ENCODE data around the gene CTNNA3.

CTNNA3 gene

DNA sequence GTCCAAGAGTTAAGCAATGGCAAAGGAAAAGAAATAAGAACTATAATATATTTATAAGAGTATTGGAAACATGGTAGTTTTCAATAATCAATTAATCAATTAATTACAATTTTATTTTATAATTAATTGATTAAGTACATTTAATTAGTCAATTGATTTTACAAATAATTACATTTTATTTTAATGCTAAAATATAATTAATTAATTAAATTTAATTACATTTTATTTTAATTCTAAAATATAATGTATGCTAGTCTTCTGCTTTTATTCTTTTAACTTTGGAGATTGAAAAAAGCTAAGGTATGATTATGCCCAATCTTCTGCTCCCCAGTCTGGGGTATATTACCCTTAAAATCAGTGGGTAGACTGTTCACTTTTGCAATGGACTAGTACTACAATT, 1456.9 kb downstream of the CTNNA3 start:
- no peak overlapping the region for H3K27ac Mint-ChIP-seq
- no peaks in the 10 kb centered on the region for H3K4me1 Mint-ChIP-seq
- H3K27me3 Mint-ChIP-seq: no peaks in the 10 kb centered on the region

DNA sequence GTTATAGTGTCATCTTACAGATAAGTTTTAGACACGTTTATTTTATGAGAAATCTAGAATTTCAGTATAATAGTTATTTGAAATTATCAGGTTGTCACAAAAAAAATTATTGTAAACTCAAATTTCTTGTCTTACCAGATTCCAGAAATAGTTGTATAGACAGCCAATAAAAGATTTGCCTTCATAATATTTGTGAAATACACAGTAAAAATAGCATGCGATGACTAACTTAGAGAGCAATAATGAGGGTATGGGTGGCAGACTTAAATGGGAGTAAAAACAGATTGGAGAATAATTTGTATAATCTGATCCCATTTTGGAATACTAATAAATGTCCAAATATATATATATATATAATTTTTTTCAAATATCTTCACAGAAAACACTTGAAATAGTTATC, 1457.7 kb downstream of the CTNNA3 start:
- H3K9me3 Mint-ChIP-seq: no peaks in the 10 kb centered on the region
- H3K4me1 Mint-ChIP-seq: no peaks in the 10 kb centered on the region
- H3K27me3 Mint-ChIP-seq: no peaks in the 10 kb centered on the region
- no peaks in the 10 kb centered on the region for H3K36me3 Mint-ChIP-seq
- no peak overlapping the region for H3K27ac Mint-ChIP-seq
- ATAC-seq (replicated peaks): no peak
- H3K4me3 Mint-ChIP-seq: no peak overlapping the region
- DNase-seq: no peak

More for the DNA sequence above, 1456.9 kb downstream of the CTNNA3 start:
- Mint-ChIP-seq H3K36me3 (no peaks in the 10 kb centered on the region), H3K9me3 (no peaks in the 10 kb centered on the region), H3K4me3 (no peak overlapping the region)
- DNase-seq (no peak), ATAC-seq (replicated peaks) (no peak)

DNA sequence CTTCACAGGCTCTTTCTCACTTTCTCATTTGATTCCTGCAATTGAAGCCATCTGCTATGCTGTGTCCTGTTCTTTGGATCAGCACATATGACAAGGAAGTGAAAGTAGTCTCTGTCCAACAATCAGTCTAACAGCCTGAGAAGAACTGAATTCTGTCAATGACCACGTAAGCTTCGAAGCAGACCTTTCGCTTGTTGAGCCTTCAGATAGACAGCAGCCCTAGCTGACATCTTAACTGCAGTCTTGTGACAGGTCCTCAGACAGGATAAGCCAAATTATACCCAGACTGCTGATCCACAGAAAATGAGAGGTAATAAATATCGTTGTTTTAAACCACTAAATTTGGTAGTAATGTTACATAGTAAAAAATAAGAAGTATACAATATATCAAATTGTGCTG, 1461.1 kb downstream of the CTNNA3 start:
- no peaks in the 10 kb centered on the region for H3K27me3 Mint-ChIP-seq
- no peaks in the 10 kb centered on the region for H3K36me3 Mint-ChIP-seq
- H3K4me3 Mint-ChIP-seq: no peak overlapping the region
- H3K9me3 Mint-ChIP-seq: peaks cover 8% of the 10 kb centered on the region in 2 donors
- ATAC-seq (replicated peaks) (no peak), DNase-seq (no peak)
- no peak overlapping the region for H3K27ac Mint-ChIP-seq
- H3K4me1 Mint-ChIP-seq: no peaks in the 10 kb centered on the region

GRCh38 chr10:66228887-66229286, 1467.1 kb downstream of the CTNNA3 start:
- Mint-ChIP-seq H3K36me3 (no peaks in the 10 kb centered on the region), H3K4me1 (no peaks in the 10 kb centered on the region), H3K9me3 (peaks cover 17 to 26% of the 10 kb centered on the region in 2 donors), H3K27me3 (no peaks in the 10 kb centered on the region), H3K4me3 (no peak overlapping the region), H3K27ac (no peak overlapping the region)
- ATAC-seq (replicated peaks) (no peak), DNase-seq (no peak)

DNA sequence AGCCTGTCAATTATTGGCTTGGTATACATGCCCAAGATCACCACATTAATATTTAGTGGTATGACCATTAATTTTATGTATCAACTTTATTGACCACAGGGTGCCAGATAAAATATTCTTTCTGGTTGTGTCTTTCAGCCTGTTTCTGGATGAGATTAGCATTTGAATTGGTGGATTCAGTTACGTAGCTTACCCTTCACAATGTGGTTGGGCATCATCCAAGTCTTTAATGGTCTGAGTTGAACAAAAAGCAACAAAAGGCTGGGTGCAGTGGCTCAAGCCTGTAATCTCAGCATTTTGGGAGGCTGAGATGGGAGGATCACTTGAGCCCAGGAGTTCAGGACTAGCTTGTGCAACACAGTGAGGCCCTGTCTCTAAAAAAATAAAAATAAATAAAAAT, 1472.3 kb downstream of the CTNNA3 start:
- DNase-seq: no peak

GRCh38 chr10:66222462-66223046, 1473.4 kb downstream of the CTNNA3 start:
- Mint-ChIP-seq H3K27me3 (no peaks in the 10 kb centered on the region), H3K4me3 (no peak overlapping the region), H3K9me3 (peaks cover 8 to 10% of the 10 kb centered on the region in 2 donors), H3K36me3 (no peaks in the 10 kb centered on the region), H3K4me1 (no peaks in the 10 kb centered on the region), H3K27ac (no peak overlapping the region)
- no peak for ATAC-seq (replicated peaks)
- DNase-seq: no peak

More for the DNA sequence above, 1472.3 kb downstream of the CTNNA3 start:
- H3K27ac Mint-ChIP-seq: no peak overlapping the region
- no peaks in the 10 kb centered on the region for H3K4me1 Mint-ChIP-seq
- ATAC-seq (replicated peaks): no peak
- H3K36me3 Mint-ChIP-seq: no peaks in the 10 kb centered on the region
- H3K9me3 Mint-ChIP-seq: peaks cover 8 to 9% of the 10 kb centered on the region in 2 donors
- H3K4me3 Mint-ChIP-seq: no peak overlapping the region
- no peaks in the 10 kb centered on the region for H3K27me3 Mint-ChIP-seq

- Mint-ChIP-seq H3K27me3 (no peaks in the 10 kb centered on the region), H3K4me1 (no peaks in the 10 kb centered on the region), H3K27ac (no peak overlapping the region), H3K36me3 (no peaks in the 10 kb centered on the region), H3K9me3 (peaks cover 7 to 10% of the 10 kb centered on the region in 2 donors), H3K4me3 (no peak overlapping the region)
- no peak for DNase-seq
- ATAC-seq (replicated peaks): no peak
These were observed 1476.9 kb downstream of the CTNNA3 start for GRCh38 chr10:66218981-66219587.

DNA sequence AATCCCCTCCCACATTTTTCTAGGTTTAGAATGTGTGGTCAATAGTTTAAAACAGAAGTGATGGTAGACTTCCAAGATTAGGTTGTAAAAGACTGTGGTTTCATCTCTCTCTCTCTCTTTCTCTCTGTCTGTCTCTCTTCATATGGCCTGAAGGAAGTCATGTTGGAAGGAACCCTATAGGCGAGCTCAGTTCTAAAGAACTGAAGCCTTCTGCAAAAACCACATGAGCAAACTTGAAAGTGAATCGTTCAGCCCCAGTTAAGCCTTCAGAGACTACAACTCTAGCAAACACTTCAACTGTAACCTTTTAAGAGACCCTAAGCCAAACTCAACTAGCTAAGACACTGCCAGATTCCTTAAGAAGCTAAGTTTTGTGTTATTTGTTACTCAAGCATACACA, 1477.7 kb downstream of the CTNNA3 start:
- Mint-ChIP-seq H3K27ac (no peak overlapping the region), H3K4me3 (no peak overlapping the region), H3K4me1 (no peaks in the 10 kb centered on the region), H3K27me3 (no peaks in the 10 kb centered on the region), H3K36me3 (no peaks in the 10 kb centered on the region), H3K9me3 (peaks cover 7 to 10% of the 10 kb centered on the region in 2 donors)
- DNase-seq (no peak), ATAC-seq (replicated peaks) (no peak)

GRCh38 chr10:66215920-66216319, 1480.1 kb downstream of the CTNNA3 start:
- Mint-ChIP-seq H3K9me3 (peaks cover 4 to 10% of the 10 kb centered on the region in 2 donors), H3K27me3 (no peaks in the 10 kb centered on the region), H3K4me3 (no peak overlapping the region), H3K4me1 (no peaks in the 10 kb centered on the region), H3K36me3 (no peaks in the 10 kb centered on the region), H3K27ac (no peak overlapping the region)
- no peak for ATAC-seq (replicated peaks)
- no peak for DNase-seq

DNA sequence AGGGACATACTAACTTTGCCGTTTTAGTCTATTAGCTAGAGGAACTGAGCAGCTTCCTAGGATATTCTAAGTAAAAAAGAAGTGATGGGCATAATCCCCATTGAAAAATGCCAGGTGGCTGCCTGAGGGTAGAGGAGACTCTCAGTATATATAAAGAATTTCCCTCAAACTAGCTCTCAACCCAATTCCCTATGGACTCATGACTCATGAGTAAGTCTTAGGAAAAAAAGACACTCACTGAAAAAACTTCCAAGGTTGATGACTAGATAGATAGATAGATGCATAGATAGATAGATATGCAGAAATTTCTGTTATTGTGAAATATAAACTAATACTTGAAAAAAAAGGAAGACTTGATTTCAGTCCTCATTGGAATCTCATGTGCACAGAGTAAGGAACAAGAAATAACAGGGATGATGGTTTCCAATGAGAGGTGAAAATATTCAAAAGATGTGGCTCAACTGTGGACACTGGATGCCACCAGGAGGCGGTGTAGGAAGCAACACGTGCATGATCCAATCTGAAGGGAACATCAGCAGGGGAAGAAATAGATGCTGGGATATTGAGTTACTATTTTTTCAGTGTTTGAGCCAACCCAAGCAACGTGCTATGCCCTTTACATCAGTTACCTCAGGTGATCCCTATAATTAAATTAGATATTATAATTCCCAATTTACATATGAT, 1481.1 kb downstream of the CTNNA3 start:
- Mint-ChIP-seq H3K9me3 (peaks cover 4 to 10% of the 10 kb centered on the region in 2 donors), H3K4me3 (no peak overlapping the region), H3K27me3 (no peaks in the 10 kb centered on the region), H3K27ac (no peak overlapping the region), H3K4me1 (no peaks in the 10 kb centered on the region), H3K36me3 (no peaks in the 10 kb centered on the region)
- DNase-seq: no peak
- no peak for ATAC-seq (replicated peaks)

DNA sequence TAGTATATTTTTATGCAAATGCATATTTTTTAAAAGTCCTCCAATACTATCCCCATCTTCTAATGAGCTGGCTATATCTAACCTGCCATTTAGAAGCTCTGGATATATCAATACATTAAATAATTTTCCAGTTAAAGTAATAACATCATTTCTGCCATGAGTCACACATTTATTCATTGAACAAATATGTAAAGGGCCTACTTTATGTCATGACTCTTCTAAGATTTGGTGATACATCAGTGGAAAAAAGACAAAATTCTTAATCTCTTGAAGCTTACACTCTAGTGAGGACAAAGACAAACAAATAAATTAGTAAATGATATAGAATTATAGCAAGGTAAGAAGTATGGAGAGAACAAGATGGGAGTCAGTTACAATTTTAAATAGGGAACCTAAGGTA, 1487.0 kb downstream of the CTNNA3 start:
- Mint-ChIP-seq H3K27ac (no peak overlapping the region), H3K4me3 (no peak overlapping the region), H3K27me3 (no peaks in the 10 kb centered on the region), H3K36me3 (no peaks in the 10 kb centered on the region), H3K9me3 (no peaks in the 10 kb centered on the region), H3K4me1 (no peaks in the 10 kb centered on the region)
- DNase-seq: no peak
- no peak for ATAC-seq (replicated peaks)

GRCh38 chr10:66204838-66205237, 1491.2 kb downstream of the CTNNA3 start:
- Mint-ChIP-seq H3K36me3 (no peaks in the 10 kb centered on the region), H3K27me3 (no peaks in the 10 kb centered on the region), H3K4me1 (no peaks in the 10 kb centered on the region), H3K4me3 (no peak overlapping the region), H3K9me3 (no peaks in the 10 kb centered on the region), H3K27ac (no peak overlapping the region)
- ATAC-seq (replicated peaks) (no peak), DNase-seq (no peak)

GRCh38 chr10:66202101-66202500, 1493.9 kb downstream of the CTNNA3 start:
- Mint-ChIP-seq H3K9me3 (no peaks in the 10 kb centered on the region), H3K27me3 (no peaks in the 10 kb centered on the region)

DNA sequence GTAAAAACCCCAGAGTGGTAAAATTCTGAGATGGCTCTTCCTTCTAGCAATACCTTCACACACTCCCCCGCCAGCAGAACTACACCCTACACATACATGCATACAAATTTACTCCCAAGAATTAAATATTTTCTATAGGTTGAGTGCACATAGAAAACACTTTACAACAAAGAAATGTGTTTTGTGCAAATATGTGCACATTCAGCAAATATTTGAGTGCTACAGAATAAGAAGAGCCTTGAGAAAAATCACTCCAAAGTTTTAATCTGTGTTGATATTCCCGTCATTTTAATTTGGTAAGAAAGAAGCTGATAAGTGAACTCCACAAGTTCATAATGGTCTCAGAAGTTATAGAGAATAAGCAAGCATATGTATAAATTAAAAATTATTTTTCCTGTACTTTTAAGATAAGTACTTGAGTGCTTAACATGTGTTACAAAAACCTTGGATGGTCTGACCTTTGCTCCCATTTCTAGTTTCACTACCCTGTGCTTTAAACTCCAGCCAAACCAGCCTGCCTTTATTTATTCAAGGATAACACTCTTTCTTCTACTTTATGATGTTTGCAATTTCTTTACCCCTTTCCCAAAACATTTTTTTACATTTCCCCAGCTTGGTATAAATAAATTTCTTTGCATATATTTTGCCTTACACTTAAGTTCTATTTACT, 1503.7 kb downstream of the CTNNA3 start:
- no peaks in the 10 kb centered on the region for H3K4me1 Mint-ChIP-seq
- H3K4me3 Mint-ChIP-seq: no peak overlapping the region
- DNase-seq (no peak), ATAC-seq (replicated peaks) (no peak)
- H3K9me3 Mint-ChIP-seq: no peaks in the 10 kb centered on the region
- H3K27me3 Mint-ChIP-seq: no peaks in the 10 kb centered on the region
- no peak overlapping the region for H3K27ac Mint-ChIP-seq
- H3K36me3 Mint-ChIP-seq: no peaks in the 10 kb centered on the region

More at GRCh38 chr10:66202101-66202500, 1493.9 kb downstream of the CTNNA3 start:
- ATAC-seq (replicated peaks) (no peak), DNase-seq (no peak)
- Mint-ChIP-seq H3K36me3 (no peaks in the 10 kb centered on the region), H3K4me3 (no peak overlapping the region), H3K4me1 (no peaks in the 10 kb centered on the region), H3K27ac (no peak overlapping the region)

- no peak overlapping the region for H3K4me3 Mint-ChIP-seq
- H3K27ac Mint-ChIP-seq: no peak overlapping the region
These were observed 1505.6 kb downstream of the CTNNA3 start for GRCh38 chr10:66190413-66190812.

More at GRCh38 chr10:66190413-66190812, 1505.6 kb downstream of the CTNNA3 start:
- H3K36me3 Mint-ChIP-seq: no peaks in the 10 kb centered on the region
- H3K9me3 Mint-ChIP-seq: no peaks in the 10 kb centered on the region
- H3K4me1 Mint-ChIP-seq: no peaks in the 10 kb centered on the region
- DNase-seq (no peak), ATAC-seq (replicated peaks) (no peak)
- H3K27me3 Mint-ChIP-seq: no peaks in the 10 kb centered on the region

Data from stimulated activated naive B cell treated with anti-CD40 and anti-IgM and Interleukin-4, amounts not matched to agents 10 μg/mL and 1 μg/mL and 100 μg/mL, for 72 hours (primary cell).